IPS DF 6.9 (cell line): ENCODE results near the gene SPNS2.

Source experiments
- DNase-seq: peaks from one replicate; pipeline ENCODE4 v3.0.0-alpha.2; 2013; ENCODE audit warnings: low read depth, low spot score
- H3K27ac ChIP-seq: one replicate; pipeline ENCODE4 v1.5.1; 2013; ENCODE audit warnings: low read length, control low read depth
- H3K27me3 ChIP-seq: 2 replicates; pipeline ENCODE4 v1.6.1; 2013; ENCODE audit warnings: mild to moderate bottlenecking, low read length; ENCODE audit not compliant: control insufficient read depth, insufficient read depth
- H3K36me3 ChIP-seq: 2 replicates; pipeline ENCODE4 v1.6.1; 2013; ENCODE audit warnings: low read length; ENCODE audit not compliant: control insufficient read depth, insufficient read depth
- H3K4me1 ChIP-seq: 2 replicates; pipeline ENCODE4 v1.6.1; 2013; ENCODE audit warnings: low read length; ENCODE audit not compliant: control insufficient read depth, insufficient read depth
- H3K4me3 ChIP-seq: 2 replicates; pipeline ENCODE4 v1.5.1; 2013; ENCODE audit warnings: mild to moderate bottlenecking, low read length
- H3K9me3 ChIP-seq: 2 replicates; pipeline ENCODE4 v1.6.1; 2013; ENCODE audit warnings: low read length, inconsistent platforms; ENCODE audit not compliant: control insufficient read depth, insufficient read depth
- WGBS: extraction: QIAGEN DNeasy Blood & Tissue Kit; methylation state at CpG from one replicate; pipeline ENCODE4 v1.1.7; 2013; ENCODE audit warnings: mixed read lengths, missing lambda C conversion rate; ENCODE audit not compliant: insufficient read length, insufficient coverage; 5-methylcytosine and 5-hydroxymethylcytosine counted together

The SPNS2 gene

GRCh38 chr17:4474093-4474492 lies 24.6 kb upstream of the SPNS2 start:
- Histone ChIP-seq H3K4me1 (peaks cover 2% of the 10 kb centered on the region; the same call in 1 of the 2 replicates), H3K9me3 (no peaks in the 10 kb centered on the region), H3K4me3 (no peak overlapping the region), H3K27me3 (no peaks in the 10 kb centered on the region), H3K36me3 (no peaks in the 10 kb centered on the region), H3K27ac (no peak overlapping the region)
- DNase-seq: no peak
- WGBS: no CpG with 5 or more reads among the region's 13 CpGs

GRCh38 chr17:4475001-4475400 lies 23.7 kb upstream of the SPNS2 start:
- no peaks in the 10 kb centered on the region for H3K36me3 ChIP-seq
- no peak overlapping the region for H3K27ac ChIP-seq
- H3K4me3 ChIP-seq: no peak overlapping the region
- no CpG with 5 or more reads among the region's 9 CpGs for WGBS
- H3K9me3 ChIP-seq: no peaks in the 10 kb centered on the region
- H3K27me3 ChIP-seq: no peaks in the 10 kb centered on the region
- H3K4me1 ChIP-seq: peaks cover 2% of the 10 kb centered on the region; the same call in 1 of the 2 replicates
- no peak for DNase-seq

GRCh38 chr17:4475463-4475862 lies 23.2 kb upstream of the SPNS2 start:
- Histone ChIP-seq H3K27ac (no peak overlapping the region), H3K9me3 (no peaks in the 10 kb centered on the region), H3K27me3 (no peaks in the 10 kb centered on the region), H3K4me1 (peaks cover 2% of the 10 kb centered on the region; the same call in 1 of the 2 replicates), H3K4me3 (no peak overlapping the region), H3K36me3 (no peaks in the 10 kb centered on the region)
- WGBS: no CpG with 5 or more reads among the region's 7 CpGs
- no peak for DNase-seq

GRCh38 chr17:4476017-4476416 lies 22.7 kb upstream of the SPNS2 start:
- H3K9me3 ChIP-seq: no peaks in the 10 kb centered on the region
- no CpG with 5 or more reads among the region's 14 CpGs for WGBS
- H3K27ac ChIP-seq: no peak overlapping the region
- no peaks in the 10 kb centered on the region for H3K27me3 ChIP-seq
- H3K4me3 ChIP-seq: no peak overlapping the region
- no peaks in the 10 kb centered on the region for H3K36me3 ChIP-seq
- H3K4me1 ChIP-seq: peaks cover 2% of the 10 kb centered on the region; the same call in 1 of the 2 replicates
- DNase-seq: no peak

- no peak overlapping the region for H3K27ac ChIP-seq
- no peak overlapping the region for H3K4me3 ChIP-seq
- no peak for DNase-seq
- H3K4me1 ChIP-seq: peaks cover 2% of the 10 kb centered on the region; the same call in 1 of the 2 replicates
- H3K36me3 ChIP-seq: no peaks in the 10 kb centered on the region
- H3K9me3 ChIP-seq: no peaks in the 10 kb centered on the region
- no peaks in the 10 kb centered on the region for H3K27me3 ChIP-seq
- no CpG with 5 or more reads among the region's 19 CpGs for WGBS
Measured at GRCh38 chr17:4476511-4477070, 22.1 kb upstream of the SPNS2 start.

GRCh38 chr17:4477255-4477791 lies 21.4 kb upstream of the SPNS2 start:
- no peak overlapping the region for H3K4me3 ChIP-seq
- no CpG with 5 or more reads among the region's 10 CpGs for WGBS
- no peaks in the 10 kb centered on the region for H3K27me3 ChIP-seq
- H3K36me3 ChIP-seq: no peaks in the 10 kb centered on the region
- DNase-seq: no peak
- no peak overlapping the region for H3K27ac ChIP-seq
- H3K4me1 ChIP-seq: peaks cover 2% of the 10 kb centered on the region; the same call in 1 of the 2 replicates
- H3K9me3 ChIP-seq: no peaks in the 10 kb centered on the region

- Histone ChIP-seq H3K4me1 (peaks cover 2% of the 10 kb centered on the region; the same call in 1 of the 2 replicates), H3K27me3 (no peaks in the 10 kb centered on the region), H3K9me3 (no peaks in the 10 kb centered on the region), H3K36me3 (no peaks in the 10 kb centered on the region), H3K4me3 (no peak overlapping the region), H3K27ac (no peak overlapping the region)
- DNase-seq: no peak
- no CpG with 5 or more reads among the region's 11 CpGs for WGBS
Measured at GRCh38 chr17:4478318-4478830, 20.3 kb upstream of the SPNS2 start.

GRCh38 chr17:4479340-4479981 lies 19.2 kb upstream of the SPNS2 start:
- no peak for DNase-seq
- H3K27ac ChIP-seq: no peak overlapping the region
- H3K36me3 ChIP-seq: no peaks in the 10 kb centered on the region
- H3K27me3 ChIP-seq: no peaks in the 10 kb centered on the region
- H3K4me1 ChIP-seq: peaks cover 2% of the 10 kb centered on the region; the same call in 1 of the 2 replicates
- no CpG with 5 or more reads among the region's 8 CpGs for WGBS
- no peaks in the 10 kb centered on the region for H3K9me3 ChIP-seq
- no peak overlapping the region for H3K4me3 ChIP-seq

- WGBS: no CpG with 5 or more reads among the region's 13 CpGs
Measured at GRCh38 chr17:4479982-4480751, 18.5 kb upstream of the SPNS2 start.

More at GRCh38 chr17:4479982-4480751, 18.5 kb upstream of the SPNS2 start:
- no peaks in the 10 kb centered on the region for H3K27me3 ChIP-seq
- H3K4me1 ChIP-seq: peaks cover 2% of the 10 kb centered on the region; the same call in 1 of the 2 replicates
- no peak overlapping the region for H3K4me3 ChIP-seq
- DNase-seq: no peak
- H3K27ac ChIP-seq: no peak overlapping the region
- H3K9me3 ChIP-seq: no peaks in the 10 kb centered on the region
- H3K36me3 ChIP-seq: no peaks in the 10 kb centered on the region
